ENCODE data around the gene RGS5. TPM values are rescaled to one million over a fixed set of nuclear protein-coding genes. Genes with fewer than 3 reads are reported as not detected.

Gene RGS5
- total RNA-seq, 3 donors from 2014 or later, result 31.9 to 69.3 (median 42.6) TPM

DNA sequence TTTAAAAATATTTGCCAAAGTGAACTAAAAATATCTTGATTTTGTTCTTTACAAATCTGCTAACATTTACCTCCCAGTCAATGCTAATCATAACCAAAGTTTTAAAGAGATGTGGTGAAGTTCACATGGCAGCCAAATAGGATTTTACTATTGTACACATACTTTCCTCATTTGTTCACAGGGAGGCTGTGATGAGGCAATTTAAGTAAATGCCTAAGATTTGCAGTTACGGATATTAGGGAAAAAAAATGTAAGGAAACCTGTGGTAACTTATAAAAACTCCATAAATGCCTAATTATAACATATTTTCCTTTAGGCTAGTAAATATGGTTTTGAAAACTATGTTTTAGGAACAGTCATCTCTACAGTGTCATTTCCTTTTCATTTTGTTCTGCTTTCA is 32.4 kb downstream of the RGS5 start:
- Histone ChIP-seq H3K36me3 (no peaks in the 10 kb centered on the region), H3K27me3 (no peaks in the 10 kb centered on the region), H3K9me3 (no peaks in the 10 kb centered on the region), H3K27ac (no peak overlapping the region), H3K4me1 (no peaks in the 10 kb centered on the region), H3K4me3 (no peak overlapping the region)
- DNase-seq (ENCODE audit: low spot score in 2 of 2), result no peak
- TF ChIP-seq POLR2AphosphoS5 (IDR thresholded peaks at IDR 0.05) (no peak), POLR2A (IDR thresholded peaks at IDR 0.05) (no peak), CTCF (IDR thresholded peaks at IDR 0.05) (no peak)
- intact Hi-C loops (cut with DNase I; ENCODE audit: low total_unique reads), result no loop called here

DNA sequence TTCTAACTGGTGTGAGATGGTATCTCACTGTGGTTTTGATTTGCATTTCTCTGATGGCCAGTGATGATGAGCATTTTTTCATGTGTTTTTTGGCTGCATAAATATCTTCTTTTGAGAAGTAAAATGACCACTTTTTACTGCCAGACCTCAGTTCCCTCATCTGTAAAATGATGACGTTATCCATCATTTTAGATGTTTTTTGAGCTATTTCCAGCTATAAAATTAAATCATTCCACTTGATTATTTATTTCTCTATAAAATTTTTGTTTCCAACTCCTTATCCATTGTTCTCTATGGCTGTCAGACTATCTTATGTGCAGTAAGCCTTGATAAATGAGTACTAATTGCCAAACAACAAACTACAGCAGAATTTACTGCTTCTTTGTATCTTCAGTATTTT is 33.2 kb downstream of the RGS5 start:
- Histone ChIP-seq H3K4me1 (no peaks in the 10 kb centered on the region), H3K27me3 (no peaks in the 10 kb centered on the region), H3K36me3 (no peaks in the 10 kb centered on the region), H3K4me3 (no peak overlapping the region), H3K9me3 (no peaks in the 10 kb centered on the region), H3K27ac (no peak overlapping the region)
- no peak for DNase-seq (ENCODE audit: low spot score in 2 of 2)
- TF ChIP-seq POLR2A (IDR thresholded peaks at IDR 0.05) (no peak), CTCF (IDR thresholded peaks at IDR 0.05) (no peak), POLR2AphosphoS5 (IDR thresholded peaks at IDR 0.05) (no peak)
- intact Hi-C loops (cut with DNase I; ENCODE audit: low total_unique reads), result no loop called here

DNA sequence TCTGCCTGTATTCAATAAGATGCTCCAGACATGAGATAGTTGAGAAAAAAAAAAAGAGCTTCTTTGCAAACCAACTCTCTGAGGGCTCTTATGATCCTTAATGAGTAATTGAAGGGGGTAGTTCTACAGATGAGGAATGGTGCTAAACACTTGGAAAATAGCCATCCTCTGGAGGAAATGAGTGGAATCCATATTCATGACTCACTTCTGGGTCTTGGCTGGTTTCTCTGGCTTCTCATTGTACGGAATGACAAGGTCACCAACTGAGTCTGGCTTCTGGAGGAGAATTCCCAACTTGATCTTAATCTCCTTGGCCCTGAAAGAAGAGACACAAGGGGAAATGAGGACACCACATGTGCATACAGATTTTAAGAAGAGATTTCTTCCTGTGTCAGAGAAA is 34.7 kb downstream of the RGS5 start:
- no peaks in the 10 kb centered on the region for H3K4me1 ChIP-seq

DNA sequence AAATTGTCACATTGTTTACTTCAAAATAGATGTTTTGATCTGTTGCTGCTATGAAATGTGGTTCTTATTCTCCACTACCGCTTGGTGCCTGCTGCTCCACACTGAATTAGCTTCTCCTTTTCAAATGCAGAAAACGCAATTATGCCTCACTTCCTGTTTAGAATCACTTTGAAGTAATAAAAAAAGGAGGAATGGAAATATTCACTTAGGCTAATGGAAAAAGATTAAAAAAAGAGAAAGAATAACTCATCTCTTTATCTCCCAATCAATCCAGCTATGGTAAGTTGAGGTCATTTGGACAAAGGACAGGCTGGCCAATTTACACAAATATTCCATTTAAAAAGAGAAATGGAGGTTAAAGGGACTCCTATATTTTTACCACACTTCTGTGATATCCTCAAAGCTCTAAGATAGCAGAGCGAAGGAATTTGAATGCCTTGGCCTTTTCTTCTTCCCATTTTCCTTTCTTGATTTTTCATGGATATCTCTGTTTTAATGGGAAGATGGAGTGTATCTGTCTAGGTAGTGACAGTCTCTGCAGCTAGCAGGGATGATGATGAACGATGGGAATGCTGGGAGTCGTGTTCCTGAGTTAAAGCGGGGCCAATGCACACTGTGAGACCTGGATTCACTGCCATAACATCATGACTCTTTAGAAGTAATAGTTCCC is 35.7 kb downstream of the RGS5 start:
- DNase-seq (ENCODE audit: low spot score in 2 of 2), result no peak
- H3K27ac ChIP-seq, result peak overlapping the region; percentile 18 to 35
- intact Hi-C loops (cut with DNase I; ENCODE audit: low total_unique reads), result no loop called here
- H3K36me3 ChIP-seq, result no peaks in the 10 kb centered on the region
- no peak for TF ChIP-seq POLR2AphosphoS5 (IDR thresholded peaks at IDR 0.05)
- no peak for TF ChIP-seq POLR2A (IDR thresholded peaks at IDR 0.05)
- no peak for TF ChIP-seq CTCF (IDR thresholded peaks at IDR 0.05)
- H3K27me3 ChIP-seq, result no peaks in the 10 kb centered on the region
- H3K4me1 ChIP-seq, result no peaks in the 10 kb centered on the region
- no peak overlapping the region for H3K4me3 ChIP-seq
- H3K9me3 ChIP-seq, result no peaks in the 10 kb centered on the region

More for the DNA sequence above, 34.7 kb downstream of the RGS5 start:
- Histone ChIP-seq H3K27ac (peak overlapping the region in 1 of 2 donors; percentile 18), H3K27me3 (no peaks in the 10 kb centered on the region), H3K9me3 (no peaks in the 10 kb centered on the region), H3K4me3 (no peak overlapping the region), H3K36me3 (no peaks in the 10 kb centered on the region)
- TF ChIP-seq POLR2AphosphoS5 (IDR thresholded peaks at IDR 0.05) (no peak), CTCF (IDR thresholded peaks at IDR 0.05) (no peak), POLR2A (IDR thresholded peaks at IDR 0.05) (no peak)
- intact Hi-C loops (cut with DNase I; ENCODE audit: low total_unique reads), result no loop called here
- DNase-seq (ENCODE audit: low spot score in 2 of 2), result no peak

DNA sequence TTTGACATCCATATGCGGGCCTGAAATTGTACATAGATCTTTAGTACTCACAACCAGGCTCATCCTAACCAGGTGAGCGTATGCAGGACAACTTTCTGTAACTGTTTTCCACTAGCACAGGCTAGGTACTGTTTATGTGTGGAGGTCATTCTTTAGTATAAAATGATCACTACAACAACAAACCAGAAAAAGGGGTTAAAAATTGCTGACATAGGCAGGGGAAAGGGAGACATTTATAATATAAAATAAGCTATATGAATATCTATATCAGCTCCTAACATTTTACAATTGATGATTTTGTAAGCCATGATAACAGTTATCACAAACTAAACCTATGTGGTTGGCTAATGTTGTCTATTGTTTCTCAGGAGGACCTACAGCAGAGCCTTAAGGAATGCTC is 37.6 kb downstream of the RGS5 start:
- no peaks in the 10 kb centered on the region for H3K4me1 ChIP-seq
- H3K27ac ChIP-seq, result peak overlapping the region in 1 of 2 donors; percentile 3

More for the DNA sequence above, 37.6 kb downstream of the RGS5 start:
- TF ChIP-seq CTCF (IDR thresholded peaks at IDR 0.05) (no peak), POLR2A (IDR thresholded peaks at IDR 0.05) (no peak), POLR2AphosphoS5 (IDR thresholded peaks at IDR 0.05) (no peak)
- Histone ChIP-seq H3K27me3 (no peaks in the 10 kb centered on the region), H3K4me3 (no peak overlapping the region), H3K9me3 (no peaks in the 10 kb centered on the region), H3K36me3 (no peaks in the 10 kb centered on the region)
- intact Hi-C loops (cut with DNase I; ENCODE audit: low total_unique reads), result no loop called here
- DNase-seq (ENCODE audit: low spot score in 2 of 2), result no peak

All from breast epithelium (tissue), 4 donors.